Measurements from ENCODE around the gene TAF3.

The TAF3 gene

DNA sequence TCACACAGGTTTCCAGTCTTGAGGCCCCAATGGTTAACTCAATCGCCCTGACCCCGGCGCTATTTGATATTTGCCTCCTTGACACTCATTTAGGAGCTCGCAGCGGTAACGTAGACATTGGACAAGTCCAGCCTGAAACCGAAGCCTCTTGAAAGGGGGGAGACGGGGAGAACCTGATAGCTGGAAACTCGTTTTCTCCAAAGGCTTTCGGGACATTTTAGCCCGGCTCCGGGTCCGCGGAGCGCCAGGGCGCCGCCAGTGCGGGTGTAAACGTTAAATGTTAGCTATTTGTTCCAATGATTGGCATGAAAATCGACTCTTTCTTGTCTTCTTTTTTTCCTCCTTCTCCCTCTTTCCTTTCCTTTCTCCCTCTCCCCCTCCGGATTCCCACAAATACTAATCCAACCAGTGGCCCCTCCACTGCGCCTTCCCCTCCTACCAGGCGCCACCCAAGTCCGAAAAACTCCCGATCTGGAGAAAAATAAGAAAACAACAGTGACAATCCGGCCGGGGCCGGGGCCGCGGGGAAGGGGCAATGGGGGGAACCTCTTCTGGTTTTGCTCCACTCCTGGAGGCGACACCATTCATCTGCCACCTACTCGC lies 219.0 kb downstream of the TAF3 start:
- DNase-seq (ENCODE audit: insufficient read length, low spot score) (no peak), FAIRE-seq (no peak)
- no peak for TF ChIP-seq POLR2A (IDR thresholded peaks at IDR 0.05; ENCODE audit: low read depth, low read length)

DNA sequence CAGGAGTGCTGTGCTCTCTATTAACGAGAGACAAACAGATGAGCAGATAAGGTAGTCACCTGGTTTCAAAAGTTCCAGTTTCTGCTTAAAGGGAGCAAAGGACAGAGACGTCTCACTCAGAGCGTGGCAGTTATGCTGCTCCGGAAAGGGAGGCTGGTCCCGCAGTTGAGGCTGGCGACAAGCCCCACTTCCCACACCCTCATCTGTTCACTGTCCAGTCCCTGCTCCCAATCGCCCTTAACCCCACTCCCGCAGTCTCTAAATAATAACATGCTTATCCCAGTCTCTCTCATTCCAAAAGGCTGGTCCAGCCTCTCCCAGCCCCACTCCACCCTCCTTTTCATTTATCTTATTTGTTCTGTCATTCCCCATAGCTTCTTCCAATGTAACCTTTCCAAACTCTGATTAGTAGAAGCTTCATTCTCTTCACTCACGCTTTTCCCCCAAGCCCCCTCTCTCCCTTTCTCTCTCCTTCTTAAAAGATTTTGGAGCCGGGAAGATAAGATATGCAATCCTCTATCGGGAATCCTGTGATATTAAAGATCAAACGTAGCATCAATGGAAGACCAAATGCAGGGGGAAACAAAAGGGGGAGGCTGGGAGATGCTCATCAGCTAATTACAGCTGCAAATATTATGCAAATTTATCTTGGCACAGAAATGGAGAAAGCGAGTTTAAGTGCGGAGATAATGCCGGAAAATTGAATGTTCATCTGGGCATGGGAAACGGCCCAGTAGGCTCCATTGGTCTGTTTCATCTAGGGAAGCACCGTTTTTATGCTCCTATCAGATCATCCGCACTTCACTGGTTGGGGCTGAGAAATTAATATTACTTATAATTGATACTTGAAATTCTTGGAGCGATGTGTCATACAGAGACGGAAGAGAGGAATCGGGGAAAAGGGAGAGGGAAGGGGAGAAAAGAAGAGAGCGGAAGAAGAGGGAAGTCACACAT lies 219.9 kb downstream of the TAF3 start:
- no peak for DNase-seq (ENCODE audit: insufficient read length, low spot score)
- TF ChIP-seq POLR2A (IDR thresholded peaks at IDR 0.05; ENCODE audit: low read depth, low read length), result no peak
- FAIRE-seq, result no peak

DNA sequence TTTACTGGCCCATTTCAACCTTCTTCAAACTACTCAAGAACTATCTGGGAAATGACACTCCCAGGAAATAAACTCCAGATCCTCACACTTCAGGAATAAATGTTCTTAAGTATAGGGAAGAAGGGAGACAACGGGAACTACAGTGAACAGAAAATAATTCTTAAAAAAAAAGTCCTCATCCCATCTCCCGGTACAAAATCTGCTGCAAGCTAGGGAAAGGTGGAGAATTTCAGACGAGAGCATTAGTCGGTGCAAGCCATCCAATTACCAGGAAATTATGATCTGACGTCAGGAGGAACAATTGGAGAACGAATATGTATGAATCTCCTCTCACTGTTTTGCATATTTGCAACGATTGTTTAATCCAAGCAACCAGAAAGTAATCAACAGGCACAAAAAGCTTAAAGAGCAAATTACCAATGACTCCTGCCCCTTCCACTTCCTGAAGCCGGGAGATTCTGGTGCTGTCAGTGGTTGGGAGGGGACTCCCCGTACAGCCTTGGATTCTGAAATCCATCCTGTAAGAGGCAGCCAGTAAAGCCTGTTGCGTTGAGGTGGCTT lies 221.1 kb downstream of the TAF3 start:
- TF ChIP-seq POLR2A (IDR thresholded peaks at IDR 0.05; ENCODE audit: low read depth, low read length), result no peak
- DNase-seq (ENCODE audit: insufficient read length, low spot score), result no peak
- FAIRE-seq, result no peak

DNA sequence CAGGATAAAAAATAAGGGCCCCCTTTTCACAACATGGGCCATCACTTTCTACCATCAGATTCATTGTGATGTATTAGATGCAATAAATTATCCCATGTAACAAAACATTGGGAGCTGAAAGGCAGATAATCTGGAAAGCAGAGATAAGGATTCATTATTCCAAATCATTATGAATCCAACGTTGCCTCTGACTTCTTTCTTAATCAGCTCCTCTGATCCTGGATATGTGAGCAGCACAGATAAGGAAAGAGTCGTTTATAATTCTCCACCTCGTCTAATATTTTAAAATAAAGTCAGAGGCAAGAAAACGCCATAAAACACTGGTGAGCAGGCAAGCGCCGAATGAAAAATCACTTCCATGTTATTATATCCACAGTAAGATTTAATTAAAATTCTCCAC lies 222.3 kb downstream of the TAF3 start:
- no peak for FAIRE-seq
- TF ChIP-seq POLR2A (IDR thresholded peaks at IDR 0.05; ENCODE audit: low read depth, low read length), result no peak

GRCh38 chr10:8041284-8041991 lies 223.1 kb downstream of the TAF3 start:
- no peak for TF ChIP-seq POLR2A (IDR thresholded peaks at IDR 0.05; ENCODE audit: low read depth, low read length)
- DNase-seq (ENCODE audit: insufficient read length, low spot score) (no peak), FAIRE-seq (no peak)

More for the DNA sequence above, 222.3 kb downstream of the TAF3 start:
- no peak for DNase-seq (ENCODE audit: insufficient read length, low spot score)

GRCh38 chr10:8041992-8042720 lies 223.9 kb downstream of the TAF3 start:
- FAIRE-seq, result no peak
- DNase-seq (ENCODE audit: insufficient read length, low spot score), result no peak
- TF ChIP-seq POLR2A (IDR thresholded peaks at IDR 0.05; ENCODE audit: low read depth, low read length), result no peak

- no peak for TF ChIP-seq POLR2A (IDR thresholded peaks at IDR 0.05; ENCODE audit: low read depth, low read length)
- DNase-seq (ENCODE audit: insufficient read length, low spot score), result no peak
- FAIRE-seq, result no peak
Measured at GRCh38 chr10:8042721-8043568, 224.6 kb downstream of the TAF3 start.

- DNase-seq (ENCODE audit: insufficient read length, low spot score), result no peak
- no peak for FAIRE-seq
- TF ChIP-seq POLR2A (IDR thresholded peaks at IDR 0.05; ENCODE audit: low read depth, low read length), result no peak
Measured at GRCh38 chr10:8043569-8044306, 225.4 kb downstream of the TAF3 start.

DNA sequence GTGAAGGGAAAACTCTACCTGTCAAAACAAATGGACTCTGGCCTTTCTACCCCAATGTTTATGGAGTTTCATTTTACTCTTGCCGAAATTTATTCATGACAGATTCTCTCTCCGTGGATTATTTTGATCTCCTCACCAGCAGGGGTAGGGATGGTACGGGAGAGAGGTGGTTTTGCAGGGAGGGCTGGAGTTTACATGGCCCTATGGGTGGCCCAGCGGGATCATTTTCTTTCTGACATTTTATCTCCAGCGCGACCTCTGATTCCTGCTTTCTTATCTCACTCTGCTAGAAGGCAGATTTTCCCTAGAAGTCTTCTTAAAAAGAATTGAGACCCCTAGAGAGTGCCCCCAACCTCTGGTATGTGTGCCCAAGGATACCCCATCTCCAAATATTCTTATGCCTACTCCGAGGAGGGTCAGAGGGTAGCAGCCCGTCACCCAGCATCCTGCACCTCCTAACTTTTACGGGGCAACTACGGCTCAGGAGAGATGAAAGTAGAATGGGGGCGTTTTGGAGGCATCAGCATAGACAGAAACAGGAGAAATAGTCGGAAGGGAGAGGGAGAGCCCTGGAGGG lies 226.1 kb downstream of the TAF3 start:
- FAIRE-seq, result no peak
- no peak for DNase-seq (ENCODE audit: insufficient read length, low spot score)
- no peak for TF ChIP-seq POLR2A (IDR thresholded peaks at IDR 0.05; ENCODE audit: low read depth, low read length)

DNA sequence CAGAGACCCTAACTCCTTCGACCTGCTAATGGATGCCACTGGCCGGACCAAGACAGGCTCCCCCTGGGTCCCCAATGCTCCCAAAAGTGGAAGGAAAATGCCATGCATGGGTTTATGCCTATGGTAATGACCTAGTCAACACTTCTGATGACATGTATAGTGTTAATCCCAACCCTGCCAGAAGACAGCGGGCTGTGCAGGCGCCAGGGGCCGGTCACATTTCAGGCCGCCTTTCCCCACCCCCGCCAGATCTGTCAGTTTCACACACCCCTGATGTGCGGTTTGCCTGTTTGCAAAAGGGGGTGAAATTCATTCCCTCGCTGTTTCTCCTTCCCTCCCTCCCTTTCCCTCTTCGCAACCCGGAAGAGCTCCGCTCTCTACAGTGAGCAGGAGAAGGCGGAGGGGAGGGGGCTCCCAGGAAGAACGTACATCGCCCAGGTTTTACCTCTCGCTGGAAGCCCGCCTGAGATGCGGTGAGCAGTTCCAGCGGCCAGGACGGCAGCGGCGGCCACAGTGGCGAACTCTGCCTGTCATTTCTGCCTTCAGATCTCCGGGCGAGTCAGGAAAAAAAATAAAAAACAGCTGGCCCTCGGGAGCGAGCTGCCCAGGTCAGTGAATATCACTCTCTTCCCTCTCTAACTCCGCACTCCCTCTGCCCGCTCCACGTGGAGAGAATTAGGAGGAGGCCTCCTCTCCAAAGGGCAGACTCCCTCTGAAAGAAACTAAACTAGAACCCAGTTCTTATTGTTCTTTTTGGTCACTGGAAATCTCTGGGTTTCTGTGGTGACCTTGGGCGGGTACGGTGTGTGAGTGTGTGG lies 226.8 kb downstream of the TAF3 start:
- TF ChIP-seq POLR2A (IDR thresholded peaks at IDR 0.05; ENCODE audit: low read depth, low read length), result no peak
- no peak for FAIRE-seq
- DNase-seq (ENCODE audit: insufficient read length, low spot score), result no peak
